T47D (cell line): ENCODE measurements around the gene PRSS53.
A peak's percentile ranks its signal among the peaks of the same experiment; 100 is the strongest.
"Not testable (repeated sequence)": the region's sequence is repeated elsewhere in the genome, so short reads cannot be mapped to it uniquely, and the experiment has no call there.

Experiments used
- DNase-seq, 2 experiments: peaks; one replicate each; pipeline versions ENCODE4 v3.0.0 to v3.0.0-alpha.2; 2011 to 2012; ENCODE audit warnings: low read depth in 1 of 2, low spot score in 1 of 2
- JUND ChIP-seq: IDR thresholded peaks from 2 replicates; pipeline ENCODE4 v1.6.1; 2012; ENCODE audit warnings: low read depth
- in situ Hi-C: cut with HindIII; loops from 2 replicates; pipeline ENCODE4 v1.10.0; 2016; ENCODE audit warnings: low sequenced_read_pairs, low pct_unique_long_range_greater_than_20kb

The PRSS53 gene

DNA sequence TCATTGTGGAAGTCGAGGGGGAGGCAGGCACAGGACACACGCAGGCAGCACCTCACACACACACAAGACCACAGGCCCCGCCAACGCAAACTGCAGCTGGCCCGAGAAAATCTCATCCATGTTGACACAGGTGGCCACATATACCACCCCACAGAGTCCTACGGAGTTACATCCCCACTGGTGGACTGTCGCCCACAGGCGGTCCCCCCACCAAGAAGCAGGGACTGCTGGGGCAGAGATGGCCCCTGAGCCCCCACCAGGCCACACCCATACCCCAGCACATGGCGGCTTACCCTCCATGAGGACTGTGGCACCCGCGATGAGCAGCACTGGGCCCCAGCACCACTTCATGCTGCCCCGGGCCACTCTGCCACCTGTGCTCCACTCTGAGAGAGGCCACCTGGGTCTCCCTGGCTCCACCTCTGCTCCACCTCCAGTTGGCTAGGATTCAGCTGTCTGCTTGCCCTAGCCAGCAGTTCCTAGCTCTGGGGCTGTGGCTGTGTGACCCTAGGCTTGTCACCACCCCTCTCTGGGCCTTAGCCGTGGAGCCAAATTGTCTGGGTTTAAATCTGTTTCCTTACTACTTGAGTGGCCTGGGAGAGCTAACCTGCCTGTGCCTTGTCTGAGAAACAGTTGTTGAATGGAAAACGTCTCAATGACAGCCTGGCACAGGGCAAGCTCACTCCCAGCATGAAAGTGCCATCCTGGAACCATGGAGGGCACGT is at the start of gene PRSS53:
PRSS53 (minus strand) TSS at position 485 of the 725 bp plus-strand sequence; CDS start at position 351, 134 bp downstream.
- in situ Hi-C loops = no loop called here

DNA sequence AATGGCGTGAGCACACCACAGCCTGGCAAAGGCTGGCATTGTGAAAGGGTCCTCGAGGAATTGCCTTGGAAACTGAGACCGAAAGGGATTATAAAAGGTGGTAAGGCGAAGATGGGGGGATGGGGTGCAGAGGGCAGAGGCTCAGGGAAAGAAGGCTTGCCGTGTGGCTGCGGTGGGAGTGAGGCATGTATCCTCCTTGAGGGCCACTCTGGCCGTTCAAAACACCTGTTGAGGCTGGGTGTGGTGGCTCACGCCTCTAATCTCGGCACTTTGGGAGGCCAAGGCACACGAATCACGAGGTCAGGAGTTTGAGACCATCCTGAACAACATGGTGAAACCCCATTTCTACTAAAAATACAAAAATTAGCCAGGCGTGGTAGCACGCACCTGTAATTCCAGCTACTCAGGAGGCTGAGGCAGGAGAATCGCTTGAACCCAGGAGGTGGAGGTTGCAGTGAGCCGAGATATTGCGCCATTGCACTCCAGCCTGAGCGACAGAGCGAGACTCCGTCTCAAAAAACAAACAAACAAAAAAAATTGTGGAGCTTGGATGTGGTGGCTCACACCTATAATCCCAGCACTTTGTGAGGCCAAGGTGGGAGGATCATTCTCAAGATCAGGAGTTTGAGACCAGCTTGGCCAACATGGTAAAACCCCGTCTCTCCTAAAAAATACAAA is 48.2 kb upstream of the PRSS53 start:
- in situ Hi-C loops = not testable (repeated sequence)

More for the DNA sequence above, at the start of gene PRSS53:
- no peak for DNase-seq
- TF ChIP-seq JUND = no peak

DNA sequence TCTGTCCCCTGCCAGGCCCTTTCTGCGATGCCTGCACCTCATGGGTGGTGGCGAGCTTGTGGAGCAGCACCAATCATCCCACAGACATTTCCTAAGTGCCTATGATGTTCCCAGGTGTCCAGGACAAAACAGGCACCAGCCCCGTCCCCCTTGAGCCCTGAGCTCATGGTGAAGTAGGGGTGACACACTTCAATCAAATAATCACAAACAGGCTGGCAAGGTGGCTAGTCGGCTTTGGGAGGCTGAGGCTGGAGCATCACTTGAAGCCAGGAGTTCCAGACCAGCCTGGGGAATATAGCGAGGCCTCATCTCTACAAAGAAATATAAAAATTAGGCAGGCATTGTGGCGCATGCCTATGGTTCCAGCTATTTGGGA is 47.5 kb upstream of the PRSS53 start:
- in situ Hi-C loops = no loop called here
- no peak for TF ChIP-seq JUND
- no peak for DNase-seq

More for the DNA sequence above, 48.2 kb upstream of the PRSS53 start:
- not testable (repeated sequence) for DNase-seq

DNA sequence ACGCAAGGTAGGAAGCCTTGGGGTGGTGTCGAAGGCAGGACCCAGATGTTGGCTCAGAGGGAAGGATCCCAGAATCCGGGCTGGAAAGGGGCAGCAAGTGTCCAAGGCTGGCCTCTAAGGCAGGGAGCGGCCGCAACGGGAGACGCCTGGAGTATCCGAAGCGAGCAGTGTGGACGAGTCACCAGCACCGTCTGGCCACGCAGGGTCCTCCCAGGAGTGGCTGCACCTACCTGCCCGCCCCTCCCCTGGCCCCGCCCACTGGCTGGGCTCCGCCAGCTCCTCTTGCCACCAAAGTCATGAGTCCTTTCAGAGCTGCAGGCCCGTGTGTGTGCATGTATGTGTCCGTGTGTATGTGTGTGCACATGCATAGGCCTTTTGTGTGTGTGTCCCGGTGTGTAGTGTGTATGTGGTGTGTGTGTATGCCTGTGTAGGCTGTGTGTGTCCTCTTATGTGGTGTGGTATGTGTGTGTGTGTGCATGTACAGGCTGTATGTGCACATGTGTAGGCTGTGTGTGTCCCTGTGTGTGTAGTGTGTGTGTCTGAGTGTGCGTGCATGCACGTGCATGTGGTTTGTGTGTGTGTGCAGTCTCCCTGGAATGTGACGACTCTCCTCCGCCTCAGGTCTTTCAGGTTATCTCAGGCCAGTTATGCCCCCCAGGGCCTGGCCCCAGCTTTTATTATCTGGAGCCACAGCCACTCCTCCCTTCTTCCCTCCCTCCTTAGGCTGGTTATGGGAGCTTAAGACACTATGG is 47.0 kb upstream of the PRSS53 start, which contains the start of gene PRSS8:
PRSS8 (minus strand) TSS at position 193 of the 752 bp plus-strand sequence. CDS start 229 bp downstream, outside the sequence.
- in situ Hi-C loops = no loop called here
- DNase-seq = peak; percentile 90 to 93
- TF ChIP-seq JUND = no peak

DNA sequence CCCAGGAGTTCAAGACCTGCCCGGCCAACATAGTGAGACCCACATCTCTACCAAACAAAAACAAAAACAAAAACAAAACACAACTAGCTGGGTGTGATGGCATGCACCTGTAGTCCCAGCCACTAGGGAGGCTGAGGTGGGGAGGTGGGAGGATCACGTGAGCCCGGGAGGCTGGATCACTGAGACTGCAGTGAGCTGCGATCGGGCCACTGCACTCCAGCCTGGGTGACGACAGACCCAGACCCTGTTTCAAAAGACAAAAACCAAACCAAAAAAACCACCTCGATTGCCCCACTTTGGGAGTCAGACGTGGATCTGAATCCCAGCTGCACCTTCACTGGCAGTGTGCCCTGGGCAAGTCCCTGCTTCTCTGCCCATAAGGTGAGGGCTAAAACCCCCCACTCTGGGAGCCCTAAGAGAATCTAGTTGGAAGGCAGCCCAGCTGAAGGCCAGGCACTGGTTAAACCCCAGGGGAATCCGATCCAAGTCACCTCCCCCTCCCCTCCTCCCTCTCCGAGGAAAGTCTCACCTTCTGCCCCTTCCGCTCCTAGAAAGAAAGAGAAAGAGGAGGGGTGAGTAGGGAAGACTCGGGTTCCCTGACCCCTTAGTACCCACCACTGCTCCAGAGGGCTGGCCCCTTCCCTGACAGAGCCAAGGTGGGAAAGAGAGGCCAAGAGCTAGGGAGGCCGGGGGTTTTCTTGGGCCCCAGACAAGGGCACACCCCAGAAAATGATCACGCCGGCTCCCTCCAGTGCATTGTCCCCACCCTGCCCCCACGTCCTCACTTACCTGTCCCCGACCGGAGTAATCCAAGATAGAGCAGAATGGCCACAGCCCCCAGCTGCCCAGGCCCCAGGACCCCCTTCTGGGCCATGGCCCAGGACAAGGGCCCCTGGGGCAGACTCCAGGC is 46.1 kb upstream of the PRSS53 start:
- TF ChIP-seq JUND = no peak
- in situ Hi-C loops = no loop called here
- DNase-seq = peak in 1 of 2 experiments; percentile 67

DNA sequence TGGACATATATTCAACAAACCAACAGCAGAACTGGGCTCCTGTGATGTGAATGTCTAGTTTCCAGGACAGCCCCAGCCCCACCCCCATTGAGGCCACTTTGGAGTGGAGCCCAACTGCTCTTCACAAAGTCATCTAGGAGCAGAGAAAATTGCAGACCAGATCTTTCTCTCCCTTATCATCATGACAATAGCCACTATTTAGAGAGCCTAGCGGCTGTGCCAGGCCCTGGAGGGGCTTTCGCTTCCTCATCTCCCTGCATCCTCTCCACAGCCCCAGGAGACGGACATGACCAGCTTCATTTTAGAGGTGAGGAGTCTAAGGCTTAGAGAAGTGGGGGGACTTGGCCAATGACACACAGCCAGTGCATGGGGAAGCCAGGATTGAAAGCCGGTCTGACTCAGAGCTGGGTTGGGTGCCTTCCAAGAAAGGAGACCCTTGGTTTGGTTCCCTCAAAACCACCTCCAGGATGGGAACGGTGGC is 45.4 kb upstream of the PRSS53 start:
- no peak for TF ChIP-seq JUND
- no peak for DNase-seq
- in situ Hi-C loops = no loop called here

DNA sequence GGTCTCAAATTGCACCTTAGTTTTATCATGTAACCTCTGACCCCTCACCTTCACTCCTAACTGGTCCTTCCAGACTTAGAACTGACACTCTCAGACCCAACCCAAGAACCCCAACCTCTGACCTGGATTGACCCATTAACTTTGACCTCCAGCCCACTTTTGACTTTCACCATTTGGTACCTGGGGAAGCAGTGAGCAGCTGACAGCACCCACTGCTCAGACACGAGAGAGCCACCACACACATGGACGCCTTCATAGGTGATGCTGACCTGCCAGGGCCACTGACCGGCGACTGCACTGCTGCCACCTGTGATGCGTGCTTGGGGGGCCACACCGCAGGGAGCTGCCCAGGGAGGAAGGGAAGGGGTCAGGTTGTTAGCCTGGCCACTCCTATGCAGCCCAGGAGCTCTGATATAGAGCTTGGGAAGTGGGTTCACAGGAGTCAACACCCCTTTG is 44.3 kb upstream of the PRSS53 start:
- TF ChIP-seq JUND = no peak
- DNase-seq = no peak
- in situ Hi-C loops = no loop called here

DNA sequence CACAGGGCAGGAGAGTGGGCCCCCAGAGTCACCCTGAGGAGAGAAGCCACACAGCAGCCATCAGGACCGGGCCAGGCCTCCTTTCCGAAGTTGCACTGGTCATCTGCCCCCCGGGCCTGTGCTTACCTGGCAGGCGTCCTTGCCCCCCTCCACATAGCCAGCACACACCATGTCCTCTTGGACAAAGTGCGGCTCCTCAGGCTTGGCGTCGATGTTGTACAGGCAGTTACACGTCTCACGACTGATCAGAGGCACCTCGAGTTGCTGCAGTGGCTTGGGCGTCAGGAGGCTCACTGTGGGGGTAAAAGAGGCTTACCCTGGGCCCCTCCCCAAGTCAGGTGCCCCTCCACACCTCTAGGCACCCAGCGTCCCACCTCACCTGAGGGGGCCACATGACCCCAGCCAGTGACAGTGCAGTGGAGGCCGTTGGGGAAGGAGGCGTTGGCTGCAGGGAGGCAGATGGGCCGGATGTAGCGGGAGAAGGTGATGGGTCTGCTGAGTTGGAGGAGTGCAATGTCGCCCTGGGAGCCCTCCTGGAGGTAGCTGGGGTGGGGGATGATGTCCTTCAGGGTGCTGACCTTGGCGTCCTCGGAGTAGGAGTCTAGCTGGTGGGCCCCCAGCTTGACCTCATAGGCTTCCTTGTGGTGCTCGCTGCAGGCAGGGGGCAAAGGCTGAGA is 43.7 kb upstream of the PRSS53 start:
- in situ Hi-C loops = no loop called here
- no peak for TF ChIP-seq JUND
- no peak for DNase-seq

DNA sequence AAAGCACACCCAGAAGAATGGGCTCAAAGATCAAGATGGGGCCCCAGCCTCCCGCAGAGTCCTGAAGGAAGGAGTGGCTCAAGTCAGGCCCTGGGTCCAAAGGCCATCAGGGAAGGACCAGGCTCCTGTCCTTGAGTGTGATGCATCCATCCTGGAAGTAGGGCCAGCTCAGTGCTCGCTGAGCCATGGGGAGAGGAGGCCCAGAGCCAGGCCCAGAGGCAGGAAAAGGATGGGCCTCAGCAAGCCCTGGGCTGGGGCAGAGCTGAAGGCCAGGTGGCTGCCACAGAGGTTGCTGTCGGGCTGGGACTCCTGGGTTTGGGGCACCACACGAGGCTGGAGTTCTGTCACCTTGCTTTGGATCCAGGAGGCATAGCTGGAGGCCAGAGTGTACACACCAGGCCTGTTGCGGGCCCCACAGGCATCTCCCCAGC is 43.1 kb upstream of the PRSS53 start:
- no peak for TF ChIP-seq JUND
- DNase-seq = no peak
- in situ Hi-C loops = no loop called here

DNA sequence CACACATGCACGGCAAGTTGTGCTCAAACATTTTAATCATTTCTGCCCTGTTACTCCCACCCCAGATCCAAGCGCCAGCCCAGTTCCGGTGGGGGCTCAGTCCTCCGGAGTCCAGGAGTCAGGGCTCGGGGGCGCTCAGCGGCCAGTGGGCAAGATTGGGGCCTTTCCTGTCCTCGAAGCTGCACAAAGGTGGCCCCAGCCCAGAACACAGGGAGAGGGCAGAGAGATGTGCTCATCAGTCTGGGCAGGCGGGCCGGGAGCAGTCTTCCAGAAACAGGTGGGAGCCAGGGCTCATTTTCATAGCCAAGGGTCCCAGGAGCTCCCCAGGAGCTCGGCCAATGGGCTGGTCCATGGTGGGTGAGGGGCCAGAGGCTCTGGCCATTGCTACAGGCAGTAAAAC is 42.7 kb upstream of the PRSS53 start:
- no peak for DNase-seq
- TF ChIP-seq JUND = no peak
- in situ Hi-C loops = no loop called here

DNA sequence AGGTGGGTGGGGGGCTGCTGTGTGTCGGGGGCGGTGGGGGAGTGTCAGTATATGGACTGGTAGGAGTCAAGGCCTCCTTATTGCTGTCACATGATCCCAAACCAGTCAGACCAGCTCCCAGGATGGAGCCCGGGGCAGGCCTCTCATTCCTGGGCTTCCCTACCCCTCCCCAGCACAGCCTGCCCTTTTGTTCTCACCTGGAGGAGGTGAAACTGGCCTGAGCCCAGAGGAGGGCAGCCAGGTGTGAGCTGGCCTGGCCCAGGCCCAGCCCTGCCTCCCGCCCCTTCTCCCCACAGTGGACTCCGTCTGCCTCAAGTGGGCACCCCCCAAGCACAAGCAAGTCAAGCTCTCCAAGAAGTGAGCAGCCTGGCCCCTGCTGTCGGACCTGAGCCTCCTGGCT is 42.2 kb upstream of the PRSS53 start:
- in situ Hi-C loops = no loop called here
- TF ChIP-seq JUND = no peak
- peak; percentile 87 to 98 for DNase-seq
